Osteocyte (in vitro differentiated cells): ENCODE results near the gene RPRD2. TPM values are rescaled to one million over a fixed set of nuclear protein-coding genes. Genes with fewer than 3 reads are reported as not detected.

Experiments used
- DNase-seq: peaks from one replicate; pipeline ENCODE4 v3.0.0; 2021; ENCODE audit warnings: mixed read lengths; ENCODE audit not compliant: unreplicated experiment; ENCODE audit errors: extremely low spot score
- H3K27ac Mint-ChIP-seq: one replicate; pipeline ENCODE4 v1.8.0; 2021; ENCODE audit warnings: mild to moderate bottlenecking, mixed read lengths; ENCODE audit not compliant: unreplicated experiment
- H3K27me3 Mint-ChIP-seq: one replicate; pipeline ENCODE4 v1.8.0; 2021; ENCODE audit warnings: mixed read lengths; ENCODE audit not compliant: unreplicated experiment
- H3K36me3 Mint-ChIP-seq: one replicate; pipeline ENCODE4 v1.8.0; 2021; ENCODE audit warnings: mixed read lengths; ENCODE audit not compliant: unreplicated experiment
- H3K4me1 Mint-ChIP-seq: one replicate; pipeline ENCODE4 v1.8.0; 2021; ENCODE audit warnings: mixed read lengths; ENCODE audit not compliant: unreplicated experiment
- H3K4me3 Mint-ChIP-seq: one replicate; pipeline ENCODE4 v1.8.0; 2021; ENCODE audit warnings: mild to moderate bottlenecking, moderate library complexity, mixed read lengths; ENCODE audit not compliant: unreplicated experiment
- H3K9me3 Mint-ChIP-seq: one replicate; pipeline ENCODE4 v1.8.0; 2021; ENCODE audit warnings: mixed read lengths; ENCODE audit not compliant: unreplicated experiment
- total RNA-seq: library from RNA; stranded (reverse); gene quantifications from 2 replicates; pipeline ENCODE4 v1.2.1, GENCODE V29; 2021
- TF ChIP-seq, protein P1 (sequence below): fragments of 200-600 bp; sonication (generic); IDR thresholded peaks from 2 replicates; pipeline ENCODE4 v1.5.0; 2021; ENCODE audit warnings: antibody characterized with exemption, mild to moderate bottlenecking, moderate library complexity

The RPRD2 gene
- total RNA-seq, 1 donor from 2014 or later = 29.9 TPM

DNA sequence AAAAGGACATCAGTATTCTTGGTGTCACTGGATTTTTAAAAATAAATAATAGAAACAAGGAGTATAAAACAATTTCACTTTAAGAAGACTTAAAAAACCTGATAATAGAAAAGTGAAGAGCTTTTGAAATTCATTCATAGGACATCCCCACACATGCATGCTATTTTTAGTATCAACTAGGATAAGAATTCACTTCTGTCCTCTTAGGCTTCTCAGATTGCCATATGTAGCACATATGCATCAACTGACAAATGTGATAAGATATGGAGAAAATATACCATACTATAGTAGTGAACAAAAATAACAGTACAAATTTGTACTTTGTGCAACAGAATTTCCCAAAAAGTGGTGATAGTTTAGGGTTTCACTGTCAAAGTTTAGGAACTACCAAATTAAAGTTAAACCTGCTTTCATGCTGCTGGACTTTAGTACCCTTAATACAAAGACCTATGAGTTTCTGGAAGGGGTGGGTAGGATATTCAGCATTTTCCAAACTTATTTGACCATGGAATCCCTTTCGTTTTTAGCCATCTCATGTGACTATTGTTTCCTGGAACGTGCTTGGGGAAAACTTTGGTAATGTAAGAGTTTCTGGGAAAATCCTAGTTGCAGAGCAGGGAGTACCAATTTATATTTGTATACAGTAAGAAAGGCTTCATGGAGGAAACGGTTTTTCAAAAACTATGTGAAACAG lies 19.8 kb downstream of the RPRD2 start:
- Mint-ChIP-seq H3K27me3 (no peaks in the 10 kb centered on the region), H3K9me3 (no peaks in the 10 kb centered on the region), H3K36me3 (no peaks in the 10 kb centered on the region), H3K27ac (no peak overlapping the region), H3K4me3 (no peak overlapping the region), H3K4me1 (peaks cover 16% of the 10 kb centered on the region)
- TF ChIP-seq, protein P1, sequence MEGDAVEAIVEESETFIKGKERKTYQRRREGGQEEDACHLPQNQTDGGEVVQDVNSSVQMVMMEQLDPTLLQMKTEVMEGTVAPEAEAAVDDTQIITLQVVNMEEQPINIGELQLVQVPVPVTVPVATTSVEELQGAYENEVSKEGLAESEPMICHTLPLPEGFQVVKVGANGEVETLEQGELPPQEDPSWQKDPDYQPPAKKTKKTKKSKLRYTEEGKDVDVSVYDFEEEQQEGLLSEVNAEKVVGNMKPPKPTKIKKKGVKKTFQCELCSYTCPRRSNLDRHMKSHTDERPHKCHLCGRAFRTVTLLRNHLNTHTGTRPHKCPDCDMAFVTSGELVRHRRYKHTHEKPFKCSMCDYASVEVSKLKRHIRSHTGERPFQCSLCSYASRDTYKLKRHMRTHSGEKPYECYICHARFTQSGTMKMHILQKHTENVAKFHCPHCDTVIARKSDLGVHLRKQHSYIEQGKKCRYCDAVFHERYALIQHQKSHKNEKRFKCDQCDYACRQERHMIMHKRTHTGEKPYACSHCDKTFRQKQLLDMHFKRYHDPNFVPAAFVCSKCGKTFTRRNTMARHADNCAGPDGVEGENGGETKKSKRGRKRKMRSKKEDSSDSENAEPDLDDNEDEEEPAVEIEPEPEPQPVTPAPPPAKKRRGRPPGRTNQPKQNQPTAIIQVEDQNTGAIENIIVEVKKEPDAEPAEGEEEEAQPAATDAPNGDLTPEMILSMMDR = no peak
- no peak for DNase-seq

GRCh38 chr1:150385537-150386445 lies 21.8 kb downstream of the RPRD2 start:
- Mint-ChIP-seq H3K9me3 (no peaks in the 10 kb centered on the region), H3K27ac (no peak overlapping the region)

DNA sequence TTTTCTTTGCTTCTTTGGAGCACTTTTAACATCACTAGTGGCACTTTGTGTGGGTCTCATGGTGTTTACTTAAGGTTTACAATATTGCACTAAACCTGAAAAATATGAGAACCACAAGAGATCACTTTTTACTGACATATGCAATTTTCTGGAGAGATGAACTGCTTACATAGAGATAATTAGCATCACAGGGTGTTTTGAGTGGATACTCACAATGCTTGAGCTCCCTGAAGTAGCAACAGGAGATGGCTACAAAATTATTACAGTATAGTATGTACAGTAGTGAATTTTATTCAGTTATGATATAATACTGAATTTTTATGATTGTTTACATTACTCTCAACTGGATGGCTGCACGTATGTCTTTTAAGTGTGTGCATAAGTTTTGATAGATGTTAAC lies 22.6 kb downstream of the RPRD2 start:
- peaks cover 20% of the 10 kb centered on the region for H3K4me1 Mint-ChIP-seq
- DNase-seq = no peak
- no peaks in the 10 kb centered on the region for H3K27me3 Mint-ChIP-seq
- no peaks in the 10 kb centered on the region for H3K9me3 Mint-ChIP-seq
- H3K36me3 Mint-ChIP-seq = no peaks in the 10 kb centered on the region
- TF ChIP-seq, protein P1 = no peak
- no peak overlapping the region for H3K4me3 Mint-ChIP-seq
- no peak overlapping the region for H3K27ac Mint-ChIP-seq

More at GRCh38 chr1:150385537-150386445, 21.8 kb downstream of the RPRD2 start:
- TF ChIP-seq, protein P1 = no peak
- H3K36me3 Mint-ChIP-seq = no peaks in the 10 kb centered on the region
- H3K4me3 Mint-ChIP-seq = no peak overlapping the region
- peaks cover 20% of the 10 kb centered on the region for H3K4me1 Mint-ChIP-seq
- no peaks in the 10 kb centered on the region for H3K27me3 Mint-ChIP-seq
- no peak for DNase-seq

DNA sequence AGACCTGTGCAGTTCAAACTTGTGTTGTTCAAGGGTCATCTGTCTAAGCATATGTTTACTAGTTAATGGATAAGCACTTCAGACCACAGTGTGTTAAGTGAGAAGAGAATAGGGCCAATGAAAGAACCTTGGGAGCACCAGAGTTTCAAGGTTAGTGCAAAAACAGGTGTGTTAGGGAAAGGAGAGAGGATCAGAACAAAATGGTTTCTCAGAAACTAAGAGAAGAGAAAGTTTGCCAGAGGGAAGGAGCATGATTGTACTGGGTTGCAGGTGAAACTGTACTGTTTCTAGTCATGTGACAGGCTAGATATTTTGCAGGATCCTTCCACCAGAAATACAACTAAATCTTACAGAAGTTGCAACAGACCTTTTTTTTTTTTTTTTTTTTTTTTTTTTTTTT lies 23.3 kb downstream of the RPRD2 start:
- Mint-ChIP-seq H3K36me3 (no peaks in the 10 kb centered on the region), H3K9me3 (no peaks in the 10 kb centered on the region), H3K4me1 (peaks cover 20% of the 10 kb centered on the region), H3K4me3 (no peak overlapping the region), H3K27me3 (no peaks in the 10 kb centered on the region), H3K27ac (no peak overlapping the region)
- TF ChIP-seq, protein P1 = no peak
- no peak for DNase-seq

DNA sequence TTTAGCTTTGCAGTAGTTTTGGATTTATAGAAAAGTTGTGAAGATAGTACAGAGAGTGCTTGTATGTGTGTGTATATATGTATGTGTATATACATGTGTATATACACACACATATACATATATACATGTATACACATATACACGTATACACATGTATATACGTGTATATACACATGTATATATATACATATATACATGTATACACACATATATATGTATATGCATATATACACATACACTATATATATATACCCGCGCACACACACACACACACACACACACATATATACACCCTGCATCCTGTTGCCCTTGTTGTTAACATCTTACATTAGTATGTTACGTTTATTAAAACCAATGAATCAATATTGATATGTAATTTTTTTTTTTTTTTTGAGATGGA lies 24.3 kb downstream of the RPRD2 start:
- no peaks in the 10 kb centered on the region for H3K27me3 Mint-ChIP-seq
- DNase-seq = no peak
- H3K4me1 Mint-ChIP-seq = peaks cover 20% of the 10 kb centered on the region
- H3K27ac Mint-ChIP-seq = no peak overlapping the region
- no peaks in the 10 kb centered on the region for H3K36me3 Mint-ChIP-seq
- H3K9me3 Mint-ChIP-seq = no peaks in the 10 kb centered on the region
- TF ChIP-seq, protein P1 = no peak
- H3K4me3 Mint-ChIP-seq = no peak overlapping the region
